HepG2 (cell line): ENCODE data around the gene TTBK2. TPM values are rescaled to one million over a fixed set of nuclear protein-coding genes. Genes with fewer than 3 reads are reported as not detected.

ENCODE experiments used
- ATM ChIP-seq: fragments of 450-650 bp; IDR thresholded peaks from 2 replicates; pipeline ENCODE4 v1.7.1; 2017; ENCODE audit warnings: mild to moderate bottlenecking, borderline replicate concordance
- FOXP4 ChIP-seq: sonication (generic); formaldehyde crosslinking; IDR thresholded peaks from 2 replicates; pipeline ENCODE4 v1.4.0; 2020; ENCODE audit warnings: missing genetic modification reagents
- GLMP ChIP-seq: sonication (generic); formaldehyde crosslinking; IDR thresholded peaks from 2 replicates; pipeline ENCODE4 v1.9.0; 2021; ENCODE audit warnings: missing genetic modification reagents, mild to moderate bottlenecking, borderline replicate concordance
- MEIS1 ChIP-seq: sonication (generic); formaldehyde crosslinking; IDR thresholded peaks from 2 replicates; pipeline ENCODE4 v1.9.0; 2021; ENCODE audit warnings: mild to moderate bottlenecking, missing genetic modification reagents, moderate library complexity, borderline replicate concordance
- MIER3 ChIP-seq: IDR thresholded peaks from 2 replicates; pipeline ENCODE4 v1.6.1; 2016; ENCODE audit warnings: missing compliant biosample characterization, borderline replicate concordance
- MXD1 ChIP-seq: sonication (generic); formaldehyde crosslinking; IDR thresholded peaks from 2 replicates; pipeline ENCODE4 v1.4.0; 2020; ENCODE audit warnings: mild to moderate bottlenecking, missing genetic modification reagents
- NR0B2 ChIP-seq: sonication (generic); formaldehyde crosslinking; IDR thresholded peaks from 2 replicates; pipeline ENCODE4 v1.4.0; 2020; ENCODE audit warnings: mild to moderate bottlenecking, missing genetic modification reagents
- PRDM15 ChIP-seq: sonication (generic); formaldehyde crosslinking; IDR thresholded peaks from 2 replicates; pipeline ENCODE4 v1.4.0; 2020; ENCODE audit warnings: missing genetic modification reagents
- TEAD3 ChIP-seq: optimal IDR thresholded peaks from 2 replicates; pipeline ENCODE3; 2016; ENCODE audit warnings: borderline replicate concordance
- ZBTB2 ChIP-seq: sonication (generic); formaldehyde crosslinking; IDR thresholded peaks from 2 replicates; pipeline ENCODE4 v1.8.0; 2022; ENCODE audit warnings: low read depth, missing genetic modification reagents
- ZBTB34 ChIP-seq: sonication (generic); formaldehyde crosslinking; IDR thresholded peaks from 2 replicates; pipeline ENCODE4 v1.8.0; 2022; ENCODE audit warnings: mild to moderate bottlenecking, missing genetic modification reagents
- ZNF574 ChIP-seq: sonication (generic); formaldehyde crosslinking; IDR thresholded peaks from 2 replicates; pipeline ENCODE4 v1.4.0; 2020; ENCODE audit warnings: missing genetic modification reagents
- ZSCAN25 ChIP-seq: sonication (generic); formaldehyde crosslinking; IDR thresholded peaks from 2 replicates; pipeline ENCODE4 v1.8.0; 2022; ENCODE audit warnings: mild to moderate bottlenecking, missing genetic modification reagents
- polyA plus RNA-seq, 8 experiments: library from polyadenylated mRNA; depleted of rRNA in 3 of 8; stranded (reverse) in 7 of 8; unstranded in 1 of 8; fragments of >200 nt; fragmentation: Illumina TruSeq in 4 of 8; extraction: Trizol in 4 of 8; gene quantifications; 2 replicates each; pipeline versions ENCODE4 v1.2.1 to v1.2.3, GENCODE V29; 2011 to 2016; ENCODE audit warnings: low read depth in 4 of 8, missing spikeins in 1 of 8, mixed read lengths in 1 of 8; ENCODE audit not compliant: insufficient read depth in 1 of 8
- total RNA-seq, 5 experiments: library from RNA; depleted of rRNA; stranded (reverse); fragments of >200 nt; fragmentation: Illumina TruSeq; extraction: Trizol; gene quantifications; 2 replicates each; pipeline ENCODE4 v1.2.3, GENCODE V29; 2016; ENCODE audit warnings: low read depth in 1 of 5

The TTBK2 gene
- total and polyA plus RNA-seq, 2 of the 13 experiments (the other 11 are each of a cell fraction or from before 2014, with no cell fraction given): 5.1 to 7.4 TPM

- peak; percentile 62; the same call in 1 of the 2 replicates for TF ChIP-seq MEIS1 (CRISPR knock-in tag)
- no peak for TF ChIP-seq MXD1 (CRISPR knock-in tag)
- no peak for TF ChIP-seq ATM
- TF ChIP-seq GLMP (CRISPR knock-in tag): no peak
- peak; percentile 59; the same call in 1 of the 2 replicates for TF ChIP-seq ZNF574 (CRISPR knock-in tag)
- no peak for TF ChIP-seq NR0B2
- TF ChIP-seq ZBTB2 (CRISPR knock-in tag): peak; percentile 98
- TF ChIP-seq FOXP4 (CRISPR knock-in tag): no peak
- no peak for TF ChIP-seq PRDM15 (CRISPR knock-in tag)
- no peak for TF ChIP-seq ZSCAN25 (CRISPR knock-in tag)
- TF ChIP-seq TEAD3 (CRISPR knock-in tag): peak; percentile 71
- TF ChIP-seq ZBTB34 (CRISPR knock-in tag): no peak
- TF ChIP-seq MIER3 (CRISPR knock-in tag): peak; percentile 32; the same call in 1 of the 2 replicates
Observed at GRCh38 chr15:42920519-42921341, at the start of gene TTBK2 (continued).
